HG03571 (cell line): ENCODE data around the gene ARL15.

Source experiments
- ATAC-seq: cut with Tn5 transposase; IDR thresholded peaks from one replicate; pipeline ENCODE4 v1.9.1; 2021; ENCODE audit not compliant: unreplicated experiment

The ARL15 gene

DNA sequence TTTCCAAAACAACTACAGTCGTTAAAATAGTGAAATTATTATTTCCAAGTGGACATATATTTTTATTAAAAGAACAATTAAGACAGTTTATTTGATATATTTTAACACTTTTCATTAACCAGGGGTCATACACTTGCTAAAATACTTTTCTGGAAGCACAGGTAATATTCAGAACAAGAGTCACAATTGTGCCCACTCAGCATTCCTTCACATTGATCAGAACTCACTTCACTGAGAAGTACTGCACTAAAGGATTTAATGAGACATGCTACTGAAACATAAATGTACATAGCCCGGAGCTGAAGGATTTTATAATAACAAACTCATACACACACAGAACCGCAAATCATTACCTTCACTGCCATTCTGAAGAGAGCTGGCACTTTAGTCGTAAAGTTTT lies 361.8 kb downstream of the ARL15 start:
- no peak for ATAC-seq

DNA sequence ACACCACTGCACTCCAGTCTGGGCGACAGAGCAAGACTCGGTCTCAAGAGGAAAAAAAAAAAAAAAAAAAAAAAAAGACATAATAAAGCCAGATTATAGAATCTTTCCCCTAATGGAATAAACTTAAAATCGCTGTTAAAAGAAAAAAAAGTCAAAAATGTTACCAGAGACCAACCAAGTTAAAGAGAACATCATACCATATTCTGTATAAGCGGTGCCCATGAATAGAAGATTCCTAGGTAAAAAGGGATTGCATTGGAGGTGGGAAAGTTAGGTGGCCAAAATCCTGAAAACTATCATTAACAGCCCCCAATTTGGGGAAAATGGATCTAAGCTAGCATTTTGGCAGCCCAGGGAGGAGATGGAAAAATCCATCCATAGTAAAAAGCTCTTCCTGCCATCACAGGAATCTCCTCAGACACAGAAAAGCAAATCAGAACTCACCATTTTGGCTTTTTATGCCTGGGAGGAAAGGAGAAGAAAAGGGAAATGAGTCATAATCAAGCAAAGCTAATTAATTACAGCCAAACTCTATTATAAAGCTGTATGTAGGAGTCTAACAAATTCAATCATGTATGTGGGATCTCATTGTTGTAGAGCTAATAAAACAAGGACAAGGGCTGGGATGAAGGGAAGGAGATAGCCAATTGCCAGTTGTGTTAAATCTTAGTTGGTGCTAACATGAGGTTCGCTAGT lies 363.8 kb downstream of the ARL15 start:
- ATAC-seq: no peak

DNA sequence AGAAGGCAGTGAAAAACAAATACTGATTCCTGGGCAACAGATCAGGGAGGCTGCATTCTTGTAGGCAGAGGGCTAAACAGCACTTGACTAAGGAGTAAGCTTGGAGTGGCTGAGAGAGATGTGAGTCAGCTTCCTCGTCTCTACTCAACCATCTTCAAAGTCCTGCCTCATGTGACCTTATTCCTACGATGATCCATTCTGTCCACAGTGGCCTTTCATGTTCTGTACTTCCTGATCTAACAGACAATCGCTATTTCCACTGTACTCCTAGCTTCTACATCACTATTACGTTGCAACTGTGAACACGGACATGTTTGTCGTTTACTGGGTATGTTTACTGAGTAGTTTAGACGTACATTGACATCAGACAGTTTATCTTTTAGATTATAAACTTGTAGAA lies 365.4 kb downstream of the ARL15 start:
- ATAC-seq: no peak

DNA sequence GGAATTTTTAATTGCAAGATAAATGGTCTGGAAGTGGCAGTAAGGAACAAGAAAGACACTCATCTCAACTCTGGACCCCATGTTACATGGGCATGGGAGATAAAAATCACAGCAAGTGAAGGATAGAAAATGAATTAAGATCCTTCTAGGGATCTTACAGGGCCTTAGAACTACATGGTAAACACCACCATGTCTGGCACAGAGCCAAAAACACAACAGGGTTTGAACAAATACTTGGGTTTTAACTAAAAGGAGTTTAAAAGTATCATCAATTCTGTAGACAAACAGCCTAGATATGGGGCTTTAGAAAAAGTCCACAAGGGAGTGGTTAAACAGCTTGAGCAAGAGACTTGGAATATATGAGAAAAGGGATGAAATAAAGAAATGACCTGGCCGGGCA lies 366.4 kb downstream of the ARL15 start:
- ATAC-seq: no peak

DNA sequence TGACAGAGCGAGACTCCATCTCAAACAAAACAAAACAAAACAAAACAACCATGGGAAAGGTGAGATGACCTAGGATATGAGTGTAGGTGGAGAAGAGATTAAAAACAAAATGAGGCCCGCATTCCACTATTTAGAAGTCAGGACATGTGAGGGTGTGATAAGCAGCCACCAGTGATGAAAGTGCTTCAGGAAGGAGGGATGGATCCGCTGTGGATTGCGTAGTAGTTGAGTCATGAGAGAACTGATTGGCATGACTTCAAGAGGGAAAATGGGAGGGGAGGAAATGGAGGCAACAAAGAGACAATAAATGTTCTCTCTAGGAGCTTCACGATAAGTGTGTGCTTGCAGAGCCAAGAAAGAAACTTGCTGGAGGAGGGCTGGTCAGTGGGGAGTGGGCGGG lies 367.6 kb downstream of the ARL15 start:
- no peak for ATAC-seq

DNA sequence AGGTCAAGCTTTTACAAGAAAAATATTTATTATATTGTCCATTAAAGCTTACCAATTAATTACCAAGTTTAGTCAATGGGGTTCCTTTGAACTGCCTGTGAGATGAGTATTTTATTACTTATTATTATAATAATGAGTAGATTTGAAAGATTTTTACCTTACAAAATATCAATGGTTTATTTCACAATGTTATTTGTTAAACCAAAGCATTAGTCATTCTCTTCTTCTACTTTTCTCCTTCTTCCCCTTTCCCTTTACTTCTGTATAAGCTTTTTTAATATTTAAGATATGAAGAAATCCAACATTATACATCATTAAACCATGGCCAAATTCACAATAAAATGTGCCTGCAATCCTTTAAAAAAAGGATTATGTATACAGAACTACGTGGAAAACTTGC lies 369.5 kb downstream of the ARL15 start:
- ATAC-seq: no peak

DNA sequence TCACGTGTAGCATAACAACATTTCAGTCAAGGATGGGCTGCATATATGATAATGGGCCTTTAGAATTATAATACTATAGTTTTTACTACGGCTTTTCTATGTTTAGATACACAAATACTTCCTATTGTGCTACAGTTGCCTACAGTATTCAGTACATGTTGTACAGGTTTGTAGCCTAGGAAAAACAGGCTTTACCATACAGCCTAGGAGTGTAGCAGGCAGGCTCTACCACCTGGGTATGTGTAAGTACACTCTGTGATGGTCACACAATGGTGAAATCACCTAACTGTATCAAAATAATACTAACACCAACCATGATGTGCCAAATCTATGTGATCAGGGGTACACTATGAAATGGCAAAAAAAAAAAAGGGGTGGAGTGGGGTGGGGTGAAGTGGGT lies 372.9 kb downstream of the ARL15 start:
- ATAC-seq: no peak

DNA sequence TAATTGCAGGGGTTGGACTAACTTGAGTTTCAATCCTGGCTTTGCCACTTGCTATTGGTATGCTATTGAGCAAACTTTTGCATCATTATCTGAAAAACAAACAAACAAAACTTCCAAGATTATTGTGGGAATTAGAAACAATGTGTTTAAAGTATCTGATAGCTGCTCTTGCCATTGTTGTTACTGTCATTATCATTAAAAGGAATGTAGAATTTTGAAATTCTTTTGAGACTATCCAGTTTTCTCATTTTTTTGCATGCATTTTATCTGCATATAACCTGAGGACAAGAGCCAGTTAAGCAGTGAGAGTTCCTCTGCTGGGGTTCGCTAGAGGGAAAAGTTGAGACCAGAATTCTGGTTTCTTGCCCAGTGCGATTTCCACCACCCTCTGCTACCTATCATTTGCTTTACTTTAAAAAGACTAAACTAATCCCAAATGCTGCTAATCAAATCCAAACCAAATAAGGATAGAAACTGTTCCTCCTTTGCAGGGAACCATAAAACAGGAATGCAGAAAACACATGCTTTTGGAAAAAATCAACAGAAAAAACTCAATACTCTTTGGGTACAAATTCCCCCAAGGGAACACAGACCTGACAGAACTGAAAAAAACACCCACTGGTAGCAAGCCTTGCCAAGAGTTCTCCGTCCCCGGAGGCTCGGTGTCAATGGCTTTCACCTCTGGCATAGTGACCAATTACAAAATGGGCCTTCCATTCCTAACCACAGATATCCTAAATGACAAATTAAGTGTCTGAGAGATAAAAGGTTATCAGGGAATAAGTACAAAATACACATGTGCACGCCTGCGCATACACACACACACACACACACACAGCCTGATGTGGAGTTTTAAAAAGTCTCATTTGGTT lies 373.7 kb downstream of the ARL15 start:
- no peak for ATAC-seq

DNA sequence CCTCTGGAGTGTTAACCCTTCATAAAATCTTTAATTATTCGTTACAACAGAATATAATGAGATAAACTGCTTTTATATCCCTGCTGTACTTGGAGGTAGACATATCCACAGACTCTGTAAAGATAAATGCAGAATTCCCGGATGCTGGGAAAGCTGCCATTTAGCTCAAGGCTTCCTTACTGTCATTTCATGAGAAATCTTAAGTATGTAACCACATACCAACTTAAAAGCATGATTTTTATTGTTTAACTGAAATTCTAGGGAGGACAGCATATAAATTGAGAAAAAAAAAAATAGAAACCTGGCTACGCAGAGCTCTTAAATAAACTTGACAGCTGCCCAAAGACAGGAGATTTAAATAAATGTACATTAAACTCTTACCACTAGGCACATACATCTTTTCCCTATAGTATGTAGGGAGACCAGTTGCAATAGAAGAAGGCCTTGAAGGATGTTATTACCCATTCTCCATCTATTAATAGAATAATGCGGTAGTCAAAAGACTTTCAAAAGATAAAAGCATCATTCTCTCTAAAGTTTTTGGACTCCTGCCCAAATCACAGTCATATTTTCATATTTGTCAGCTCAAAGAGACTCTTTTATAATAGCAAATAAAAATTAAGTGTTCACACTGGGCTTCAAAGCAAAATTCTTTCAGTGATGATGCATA lies 376.1 kb downstream of the ARL15 start:
- ATAC-seq: no peak

DNA sequence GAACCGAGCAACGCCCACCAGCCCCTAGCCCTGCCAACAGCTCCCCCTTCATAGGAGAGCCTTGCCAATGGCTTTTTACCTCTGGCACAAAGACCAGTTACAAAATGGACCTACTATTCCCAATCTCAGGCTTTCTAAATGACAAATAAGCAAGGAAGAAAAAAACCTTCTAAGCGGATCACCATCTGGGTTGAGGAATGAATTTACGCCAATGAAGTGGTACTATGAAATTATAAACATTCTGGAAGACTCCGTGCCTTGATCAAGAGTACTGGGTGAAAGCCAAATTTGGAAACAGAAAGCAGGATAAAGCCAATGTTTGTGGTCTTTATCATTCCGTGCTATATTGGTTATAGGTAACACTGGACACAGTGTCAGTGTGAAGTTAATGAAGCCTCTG lies 378.0 kb downstream of the ARL15 start:
- ATAC-seq: no peak

DNA sequence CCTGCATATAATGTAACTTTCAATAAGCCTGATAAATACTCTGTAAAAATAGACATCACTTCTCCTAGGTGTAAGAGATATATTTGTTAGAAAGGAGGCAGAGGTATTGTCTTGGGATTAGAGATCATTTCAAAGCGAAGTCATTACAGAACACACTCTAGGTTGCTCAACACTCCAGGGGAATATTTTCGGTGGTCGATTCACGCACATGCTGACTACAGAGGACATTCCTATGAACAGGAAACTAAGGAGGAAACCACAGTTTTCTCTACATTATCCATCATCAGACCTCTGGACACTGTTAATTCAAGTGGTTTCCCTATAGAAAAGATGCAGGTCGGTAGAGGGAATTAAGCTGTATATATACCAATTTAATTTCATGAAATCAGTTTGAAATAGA lies 379.9 kb downstream of the ARL15 start:
- no peak for ATAC-seq

DNA sequence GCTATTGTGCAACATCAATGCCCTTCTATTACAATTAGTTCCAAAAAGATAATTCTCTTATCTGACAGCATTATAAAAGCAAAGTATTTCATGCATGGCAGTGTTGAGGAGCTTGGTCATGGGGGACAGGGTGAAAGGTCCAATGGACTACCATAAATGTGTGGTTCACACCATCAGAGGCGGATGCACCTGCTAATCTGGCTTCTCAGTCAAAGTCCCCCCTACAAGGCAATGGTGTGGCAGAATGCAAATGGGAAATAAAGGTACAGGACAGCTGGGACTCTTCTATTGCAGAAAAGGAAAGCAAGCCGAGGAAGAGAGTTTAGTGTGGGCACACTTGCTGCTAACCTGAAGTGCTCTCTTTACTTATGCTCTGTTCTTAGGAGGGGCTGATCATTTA lies 380.8 kb downstream of the ARL15 start:
- no peak for ATAC-seq

DNA sequence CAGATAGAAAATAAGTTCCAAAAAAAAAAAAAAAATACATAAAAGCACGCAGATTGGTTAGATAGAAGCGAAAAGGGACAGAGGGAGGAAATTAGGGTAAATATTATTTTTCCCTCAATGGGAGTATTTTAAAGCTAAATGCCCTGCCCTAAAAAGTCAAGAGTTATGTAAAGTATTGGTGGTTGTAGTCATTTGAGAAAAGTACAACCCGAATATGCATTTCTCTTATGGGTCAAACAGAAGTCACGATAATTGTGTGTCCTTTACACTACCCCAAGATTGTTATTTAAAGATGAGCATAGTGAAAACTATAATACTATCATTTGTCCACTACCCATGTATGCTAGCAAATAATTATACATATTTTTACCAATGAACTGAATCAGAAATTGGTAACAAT lies 381.2 kb downstream of the ARL15 start:
- ATAC-seq: no peak

DNA sequence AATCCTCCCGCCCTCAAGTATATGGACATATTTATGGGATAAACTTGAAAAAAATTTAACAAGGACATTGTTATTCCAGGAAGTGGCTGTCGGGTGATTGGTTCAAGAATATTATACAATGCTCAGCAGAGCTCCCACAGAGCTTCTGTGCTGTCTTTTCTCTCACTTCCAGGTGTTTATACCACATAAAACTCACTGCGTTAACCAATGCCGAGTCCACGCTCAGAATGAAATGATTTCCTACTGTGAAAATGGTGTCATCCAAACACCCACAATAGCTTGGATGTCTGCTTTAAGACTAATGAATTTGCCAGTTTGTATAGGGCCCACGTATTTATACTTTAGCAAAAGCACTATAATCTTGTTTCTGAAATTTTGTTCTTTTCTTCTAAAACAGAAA lies 381.7 kb downstream of the ARL15 start:
- ATAC-seq: no peak

DNA sequence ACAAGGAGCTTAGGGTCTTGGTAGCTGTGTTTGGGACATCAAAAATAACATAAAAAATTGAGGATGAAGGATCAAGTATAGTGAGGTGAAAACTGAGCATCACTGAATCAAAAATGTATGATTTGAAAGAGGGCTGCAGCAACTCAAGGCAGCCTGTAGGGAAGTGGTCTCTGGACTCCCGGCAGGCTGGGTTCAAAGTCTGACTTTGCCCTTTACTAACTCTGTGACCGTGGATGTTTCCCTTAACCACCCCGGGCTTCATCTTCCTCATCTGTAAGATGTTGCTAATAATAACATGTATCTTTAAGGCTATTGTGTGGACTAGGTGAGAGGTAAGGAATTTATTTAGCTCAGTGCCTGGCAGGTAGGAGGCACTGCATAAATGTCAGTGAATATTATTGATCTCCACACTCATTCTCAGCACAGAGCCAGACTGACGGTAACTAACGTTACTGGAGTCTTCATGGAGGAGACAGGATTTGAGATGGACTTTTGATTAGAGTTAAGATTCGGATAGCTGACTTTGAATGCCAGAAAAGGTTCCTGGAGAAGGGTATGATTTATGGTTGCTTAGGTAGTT lies 382.6 kb downstream of the ARL15 start:
- ATAC-seq: no peak

DNA sequence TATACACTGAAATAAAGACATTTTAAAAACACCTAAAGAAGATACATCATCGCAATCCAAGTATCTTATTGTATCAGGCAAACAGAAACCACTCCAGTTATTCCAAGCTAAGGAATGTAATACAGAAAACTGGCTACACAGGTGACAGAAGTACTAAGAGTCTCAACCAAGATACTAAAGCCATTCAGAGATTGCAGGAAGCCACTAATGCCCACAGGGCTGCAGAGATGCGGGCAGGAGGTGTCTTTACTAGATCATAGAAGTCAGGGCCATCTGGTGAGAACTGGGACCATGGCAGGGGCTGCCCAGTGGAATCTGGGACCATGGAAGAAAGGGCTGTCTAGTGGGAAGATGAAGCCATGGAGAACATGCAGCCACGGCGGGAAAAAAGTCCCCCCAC lies 384.3 kb downstream of the ARL15 start:
- ATAC-seq: no peak

DNA sequence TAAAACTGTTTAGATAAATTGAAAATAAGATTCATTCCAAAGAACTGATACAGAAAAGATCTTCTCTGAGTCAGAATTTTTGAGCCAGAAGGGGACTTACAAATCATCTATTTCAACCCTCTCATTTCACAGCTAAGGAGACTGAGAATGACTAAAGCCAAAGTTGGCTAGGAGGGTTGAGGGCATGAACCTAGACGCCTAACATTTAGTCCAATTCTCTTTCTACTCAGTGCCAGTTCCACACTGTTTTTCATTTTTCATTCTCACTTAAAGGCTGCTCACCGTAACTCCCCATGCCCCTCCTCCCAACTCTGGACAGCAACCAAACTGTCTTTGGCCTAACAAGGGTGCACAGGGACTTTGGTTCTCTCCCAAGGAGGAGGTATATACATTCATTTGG lies 386.0 kb downstream of the ARL15 start:
- no peak for ATAC-seq

DNA sequence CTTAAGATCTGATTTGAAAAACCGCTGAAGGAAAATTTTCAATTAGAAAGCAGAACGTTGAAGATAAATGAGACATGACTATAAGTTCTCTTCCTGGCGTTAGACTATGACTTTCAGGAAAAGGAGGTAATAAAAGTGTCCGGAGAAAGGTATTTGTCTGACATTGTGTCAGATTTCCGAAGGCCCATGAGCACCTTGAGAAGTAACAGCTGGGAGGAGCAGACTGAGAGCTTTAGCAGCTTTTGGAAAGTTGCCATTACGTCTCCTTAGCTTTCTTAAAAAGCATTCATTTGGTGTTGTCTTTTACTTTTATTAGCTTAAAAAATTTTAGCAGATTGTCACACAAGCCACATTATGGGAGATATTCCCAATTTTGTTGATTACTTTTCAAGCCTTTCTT lies 386.4 kb downstream of the ARL15 start:
- no peak for ATAC-seq

DNA sequence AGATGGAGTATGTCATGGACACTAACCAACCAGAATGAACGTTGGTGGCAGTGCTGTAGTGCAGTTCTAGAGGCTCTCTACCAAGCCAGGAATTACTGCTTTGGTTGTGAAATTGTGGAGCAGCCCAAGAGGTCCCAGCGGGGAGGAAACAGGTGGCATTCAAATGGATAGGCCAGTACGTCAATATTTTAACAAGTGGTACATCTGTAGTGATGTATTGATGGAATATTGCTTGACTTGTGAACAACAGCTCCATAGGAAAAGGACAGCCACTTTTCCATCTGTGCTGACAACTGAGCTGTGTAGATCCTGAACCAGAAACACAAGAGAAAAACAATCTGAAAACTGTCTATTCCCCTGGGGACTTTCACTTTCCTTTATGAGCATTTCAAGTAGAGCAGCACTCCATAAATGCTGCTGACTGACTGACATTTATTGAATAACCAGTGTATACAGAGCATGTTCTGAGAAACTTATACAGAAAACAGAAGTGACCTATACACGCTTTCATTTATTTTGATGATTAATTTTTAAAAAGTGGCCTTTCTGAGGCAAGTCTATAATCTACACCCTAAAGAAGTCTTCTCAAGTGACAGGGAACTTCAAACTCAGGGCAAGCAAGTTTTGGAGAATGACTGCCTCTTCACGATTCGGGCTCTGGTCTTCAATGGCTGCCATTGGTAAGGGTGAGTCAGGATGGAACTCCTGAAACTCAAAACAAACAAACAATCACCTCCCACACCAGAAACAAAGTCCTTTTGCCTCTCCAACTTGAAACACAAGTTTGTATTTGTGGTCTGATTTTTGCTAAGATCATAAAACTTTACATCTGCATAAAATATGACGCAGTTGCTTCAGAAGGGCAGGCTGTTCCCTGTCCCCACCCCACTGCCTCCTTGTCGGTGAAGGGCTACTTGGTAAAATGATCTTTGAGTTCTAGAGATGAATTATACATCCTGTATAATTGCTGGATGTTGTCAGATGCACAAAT lies 387.6 kb downstream of the ARL15 start:
- no peak for ATAC-seq

DNA sequence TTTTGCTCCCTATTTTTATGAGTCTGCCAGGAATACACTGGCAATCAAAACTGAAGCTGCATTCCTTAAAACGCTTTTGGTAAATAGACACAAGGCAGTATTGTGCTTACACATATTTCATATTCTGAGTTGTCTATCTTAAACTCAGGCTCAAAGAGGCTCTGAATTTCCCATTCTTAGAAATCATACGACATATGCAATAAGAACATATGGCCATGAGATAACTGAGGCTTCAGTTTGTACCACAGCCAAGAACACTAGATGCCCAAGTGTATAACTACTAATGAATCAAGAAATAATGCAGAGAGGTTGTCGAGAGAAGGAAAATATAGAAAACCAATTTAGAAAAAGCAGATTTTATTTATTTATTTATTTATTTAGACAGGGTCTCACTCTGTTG lies 392.5 kb downstream of the ARL15 start:
- no peak for ATAC-seq

DNA sequence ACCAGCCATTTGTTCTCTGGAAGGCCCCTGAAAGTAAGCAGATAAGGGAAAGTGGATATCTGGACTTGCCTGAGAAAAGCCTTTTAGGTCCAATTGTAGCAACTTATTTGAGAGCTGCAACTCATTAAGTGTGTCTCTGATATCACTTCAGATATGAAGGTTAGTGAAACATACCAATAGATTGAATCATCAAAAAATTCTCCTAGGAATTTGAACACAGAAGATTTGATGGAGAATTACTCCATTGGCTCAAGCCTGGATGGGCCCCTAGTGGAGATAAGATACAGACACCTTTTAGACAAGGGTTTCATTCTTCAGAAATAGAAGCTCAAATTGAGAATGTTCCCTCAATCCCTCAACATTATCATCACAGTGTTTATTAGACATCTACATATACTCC lies 393.3 kb downstream of the ARL15 start:
- ATAC-seq: no peak
